Right atrium auricular region (tissue), 2 donors: ENCODE data around the gene CDC123. TPM values are rescaled to one million over a fixed set of nuclear protein-coding genes. Genes with fewer than 3 reads are reported as not detected.

ENCODE experiments used
- DNase-seq: peaks from one replicate; pipeline ENCODE4 v3.0.0-alpha.2; 2019; ENCODE audit warnings: low spot score
- H3K27ac ChIP-seq, 2 donors: fragments of 200-600 bp; sonication (generic); 1 replicate in 1 of 2; 2 replicates in 1 of 2; pipeline ENCODE4 v1.5.1; 2016 to 2019
- H3K27me3 ChIP-seq, 2 donors: fragments of 200-600 bp; sonication (generic); one replicate each; pipeline versions ENCODE4 v1.5.1 to v1.6.0; 2017 to 2019
- H3K36me3 ChIP-seq: fragments of 200-600 bp; sonication (generic); one replicate; pipeline ENCODE4 v1.5.1; 2016
- H3K4me1 ChIP-seq, 2 donors: fragments of 200-600 bp; sonication (generic); one replicate each; pipeline versions ENCODE4 v1.5.1 to v1.6.0; 2017 to 2019
- H3K4me3 ChIP-seq, 2 donors: fragments of 200-600 bp; sonication (generic); 1 replicate in 1 of 2; 2 replicates in 1 of 2; pipeline ENCODE4 v1.5.1; 2017 to 2019; ENCODE audit warnings: mild to moderate bottlenecking in 1 of 2, moderate library complexity in 1 of 2
- H3K9me3 ChIP-seq, 2 donors: fragments of 200-600 bp; sonication (generic); one replicate each; pipeline ENCODE4 v1.5.1; 2019
- CTCF ChIP-seq, 2 donors: fragments of 200-600 bp; sonication (generic); IDR thresholded peaks; one replicate each; pipeline ENCODE4 v1.5.1; 2019; ENCODE audit warnings: antibody characterized with exemption in 2 of 2
- total RNA-seq, 2 donors: library from RNA; depleted of rRNA; stranded (reverse); fragments of >200 nt; gene quantifications; one replicate each; pipeline ENCODE4 v1.1.0, GENCODE V29; 2016

The CDC123 gene
- total RNA-seq, 2 donors from 2014 or later, result 49.2 to 57.0 TPM

GRCh38 chr10:12177642-12178041, 18.3 kb upstream of the CDC123 start:
- Histone ChIP-seq H3K9me3 (no peaks in the 10 kb centered on the region), H3K36me3 (peaks cover 67% of the 10 kb centered on the region), H3K4me1 (no peaks in the 10 kb centered on the region), H3K27ac (no peak overlapping the region), H3K27me3 (no peaks in the 10 kb centered on the region), H3K4me3 (no peak overlapping the region)
- no peak for TF ChIP-seq CTCF (IDR thresholded peaks at IDR 0.05)
- DNase-seq, result no peak

GRCh38 chr10:12179606-12180170, 16.3 kb upstream of the CDC123 start:
- no peaks in the 10 kb centered on the region for H3K4me1 ChIP-seq
- DNase-seq, result no peak
- no peaks in the 10 kb centered on the region for H3K27me3 ChIP-seq
- no peak for TF ChIP-seq CTCF (IDR thresholded peaks at IDR 0.05)
- H3K4me3 ChIP-seq, result no peak overlapping the region
- peaks cover 53% of the 10 kb centered on the region for H3K36me3 ChIP-seq
- no peak overlapping the region for H3K27ac ChIP-seq
- H3K9me3 ChIP-seq, result no peaks in the 10 kb centered on the region

GRCh38 chr10:12180221-12180974, 15.6 kb upstream of the CDC123 start:
- TF ChIP-seq CTCF (IDR thresholded peaks at IDR 0.05), result no peak
- Histone ChIP-seq H3K4me3 (no peak overlapping the region), H3K27ac (no peak overlapping the region), H3K4me1 (no peaks in the 10 kb centered on the region), H3K9me3 (no peaks in the 10 kb centered on the region), H3K36me3 (peaks cover 52% of the 10 kb centered on the region), H3K27me3 (no peaks in the 10 kb centered on the region)
- no peak for DNase-seq

GRCh38 chr10:12181065-12181775, 14.8 kb upstream of the CDC123 start:
- no peak for DNase-seq

GRCh38 chr10:12184165-12184564, 11.8 kb upstream of the CDC123 start:
- Histone ChIP-seq H3K9me3 (no peaks in the 10 kb centered on the region), H3K27ac (no peak overlapping the region), H3K36me3 (peaks cover 30% of the 10 kb centered on the region), H3K4me3 (no peak overlapping the region), H3K4me1 (no peaks in the 10 kb centered on the region), H3K27me3 (no peaks in the 10 kb centered on the region)
- peak; percentile 11 for DNase-seq
- no peak for TF ChIP-seq CTCF (IDR thresholded peaks at IDR 0.05)

More at GRCh38 chr10:12181065-12181775, 14.8 kb upstream of the CDC123 start:
- H3K4me1 ChIP-seq, result no peaks in the 10 kb centered on the region
- no peaks in the 10 kb centered on the region for H3K9me3 ChIP-seq
- H3K4me3 ChIP-seq, result no peak overlapping the region
- no peak overlapping the region for H3K27ac ChIP-seq
- no peak for TF ChIP-seq CTCF (IDR thresholded peaks at IDR 0.05)
- no peaks in the 10 kb centered on the region for H3K27me3 ChIP-seq
- H3K36me3 ChIP-seq, result peaks cover 52% of the 10 kb centered on the region
